IMR-90 (cell line): ENCODE results near the gene ASPN. TPM values are rescaled to one million over a fixed set of nuclear protein-coding genes. Genes with fewer than 3 reads are reported as not detected.

ENCODE experiments used
- ATAC-seq: fragments of 200-7000 bp; cut with Tn5 transposase; 2 replicates; pipeline ENCODE4 v1.9.1; 2020; ENCODE audit warnings: low read depth, mild to moderate bottlenecking, moderate library complexity
- BruUV-seq: library from RNA; stranded (reverse); fragments of 400-500 nt; replicated peaks from 2 replicates; lab custom pipeline; 2021; lab: Mats Ljungman, UMichigan
- CTCF ChIA-PET: fragments of 300-600 bp; formaldehyde crosslinking; extraction: SDS; loops from one replicate; lab custom pipeline; 2021; ENCODE audit warnings: antibody characterized with exemption; lab: Yijun Ruan, JAX
- POLR2A ChIA-PET: fragments of 300-600 bp; sonication (Branson Sonifier 250); formaldehyde crosslinking; loops from one replicate; lab custom pipeline; 2022; ENCODE audit warnings: antibody characterized with exemption; ENCODE audit not compliant: unreplicated experiment; lab: Charles Lee
- DNase-seq: peaks from one replicate; pipeline ENCODE4 v3.0.0; 2013
- H2AFZ ChIP-seq: replicated peaks from 2 replicates; pipeline ENCODE3; 2013; ENCODE audit warnings: low read length, mild to moderate bottlenecking; ENCODE audit not compliant: poor library complexity
- H2AK5ac ChIP-seq: 2 replicates; pipeline ENCODE4 v1.6.1; 2013; ENCODE audit warnings: low read depth, low read length, inconsistent platforms
- H2AK9ac ChIP-seq: replicated peaks from 2 replicates; pipeline ENCODE3; 2013; ENCODE audit warnings: mild to moderate bottlenecking, low read depth, low read length, moderate library complexity; ENCODE audit not compliant: poor library complexity
- H2BK120ac ChIP-seq: 2 replicates; pipeline ENCODE4 v1.6.1; 2013; ENCODE audit warnings: low read depth, low read length, inconsistent platforms
- H2BK15ac ChIP-seq: 3 replicates; pipeline ENCODE4 v1.6.1; 2013; ENCODE audit warnings: low read depth, low read length, inconsistent platforms
- H2BK20ac ChIP-seq: 2 replicates; pipeline ENCODE4 v1.6.1; 2013; ENCODE audit warnings: low read depth, mild to moderate bottlenecking, inconsistent platforms, low read length, moderate library complexity
- H2BK5ac ChIP-seq: 2 replicates; pipeline ENCODE4 v1.6.1; 2013; ENCODE audit warnings: mild to moderate bottlenecking, low read depth, low read length, inconsistent platforms; ENCODE audit not compliant: poor library complexity, severe bottlenecking
- H3K14ac ChIP-seq: replicated peaks from 2 replicates; pipeline ENCODE4 v1.6.1; 2013; ENCODE audit warnings: low read depth, low read length, inconsistent platforms
- H3K18ac ChIP-seq: 2 replicates; pipeline ENCODE4 v1.6.1; 2013; ENCODE audit warnings: low read depth, low read length, control low read depth
- H3K23ac ChIP-seq: 2 replicates; pipeline ENCODE4 v1.6.1; 2013; ENCODE audit warnings: low read depth, low read length, inconsistent platforms
- H3K27ac ChIP-seq: 2 replicates; pipeline ENCODE4 v1.5.1; 2013; ENCODE audit warnings: mild to moderate bottlenecking, control low read depth, low read length; ENCODE audit not compliant: insufficient read depth
- H3K27me3 ChIP-seq: 2 replicates; pipeline ENCODE4 v1.6.1; 2013; ENCODE audit warnings: low read length; ENCODE audit not compliant: control insufficient read depth, insufficient read depth
- H3K36me3 ChIP-seq: 2 replicates; pipeline ENCODE4 v1.6.1; 2013; ENCODE audit warnings: low read length, mixed read lengths; ENCODE audit not compliant: control insufficient read depth, insufficient read depth
- H3K4ac ChIP-seq: 2 replicates; pipeline ENCODE4 v1.6.1; 2013; ENCODE audit warnings: low read depth, low read length, inconsistent platforms
- H3K4me1 ChIP-seq: 2 replicates; pipeline ENCODE4 v1.6.1; 2013; ENCODE audit warnings: low read length, mixed read lengths; ENCODE audit not compliant: control insufficient read depth, insufficient read depth
- H3K4me2 ChIP-seq: 2 replicates; pipeline ENCODE4 v1.6.1; 2013; ENCODE audit warnings: low read depth, mild to moderate bottlenecking, control low read depth, low read length, moderate library complexity
- H3K4me3 ChIP-seq: 2 replicates; pipeline ENCODE4 v1.5.1; 2013; ENCODE audit warnings: low read depth, mild to moderate bottlenecking, control low read depth, low read length, moderate library complexity; ENCODE audit not compliant: insufficient read depth
- H3K56ac ChIP-seq: 2 replicates; pipeline ENCODE4 v1.6.1; 2013; ENCODE audit warnings: low read length, inconsistent platforms; ENCODE audit not compliant: insufficient read depth; ENCODE audit errors: extremely low read depth
- H3K79me1 ChIP-seq, 2 experiments: 2 replicates each; pipeline ENCODE4 v1.6.1; 2013; ENCODE audit warnings: low read length in 2 of 2, inconsistent platforms in 1 of 2, low read depth in 1 of 2
- H3K9ac ChIP-seq: 2 replicates; pipeline ENCODE4 v1.6.1; 2013; ENCODE audit warnings: low read depth, low read length, control low read depth
- H3K9me1 ChIP-seq: 2 replicates; pipeline ENCODE4 v1.6.1; 2013; ENCODE audit warnings: low read length, inconsistent platforms; ENCODE audit not compliant: insufficient read depth
- H3K9me3 ChIP-seq: 2 replicates; pipeline ENCODE4 v1.6.1; 2013; ENCODE audit warnings: low read length; ENCODE audit not compliant: control insufficient read depth, insufficient read depth
- H4K20me1 ChIP-seq: 2 replicates; pipeline ENCODE4 v1.6.1; 2013; ENCODE audit warnings: low read length, inconsistent platforms; ENCODE audit not compliant: insufficient read depth
- H4K5ac ChIP-seq: 2 replicates; pipeline ENCODE4 v1.6.1; 2013; ENCODE audit warnings: mild to moderate bottlenecking, low read depth, low read length, control low read depth
- H4K8ac ChIP-seq, 2 experiments: 2 replicates each; pipeline ENCODE4 v1.6.1; 2013; ENCODE audit warnings: low read depth in 2 of 2, low read length in 2 of 2, control low read depth in 1 of 2, inconsistent platforms in 1 of 2
- H4K91ac ChIP-seq: 2 replicates; pipeline ENCODE4 v1.6.1; 2013; ENCODE audit warnings: low read depth, low read length, inconsistent platforms; ENCODE audit not compliant: insufficient read depth
- BHLHE40 ChIP-seq: fragments of 150-350 bp; IDR thresholded peaks from 2 replicates; pipeline ENCODE4 v1.6.1; 2016; ENCODE audit warnings: mild to moderate bottlenecking, low read depth, low read length
- CEBPB ChIP-seq: IDR thresholded peaks from 2 replicates; pipeline ENCODE4 v1.6.1; 2012; ENCODE audit warnings: low read depth, low read length, improper control_type of control experiment
- NFE2L2 ChIP-seq: fragments of 150-350 bp; IDR thresholded peaks from 2 replicates; pipeline ENCODE4 v1.6.1; 2016; ENCODE audit warnings: low read depth, mild to moderate bottlenecking, low read length
- WGBS, 2 experiments: methylation state at CpG; one replicate each; pipeline versions ENCODE4 v1.1.5 to v1.1.7; 2013; ENCODE audit warnings: missing lambda C conversion rate in 2 of 2; ENCODE audit not compliant: insufficient read length in 1 of 2; ENCODE audit errors: extremely low coverage in 2 of 2; 5-methylcytosine and 5-hydroxymethylcytosine counted together
- dilution Hi-C: fragments of 300-500 bp; cut with HindIII; formaldehyde crosslinking; loops from one replicate; pipeline ENCODE4 v1.14.3; 2018; ENCODE audit warnings: low sequenced_read_pairs; ENCODE audit not compliant: unreplicated experiment
- in situ Hi-C: fragments of 300-500 bp; cut with MboI; formaldehyde crosslinking; loops from 3 replicates; pipeline ENCODE4 v1.14.3; 2019; ENCODE audit warnings: low sequenced_read_pairs, inconsistent platforms, mixed read lengths
- intact Hi-C: fragments of 100-400 bp; cut with micrococcal nuclease; formaldehyde crosslinking; loops from 2 replicates; pipeline ENCODE4 v1.10.0; 2022
- polyA plus RNA-seq, 3 experiments: library from polyadenylated mRNA; depleted of rRNA; stranded (reverse); fragments of >200 nt; gene quantifications; 2 replicates each; pipeline ENCODE4 v1.2.3, GENCODE V29; 2012; ENCODE audit warnings: low replicate concordance in 1 of 3
- total RNA-seq: library from RNA; depleted of rRNA; stranded (reverse); fragments of >200 nt; gene quantifications from 2 replicates; pipeline ENCODE4 v1.2.3, GENCODE V29; 2012

Gene ASPN
- total and polyA plus RNA-seq, 2 of the 4 experiments (the other 2 are of a cell fraction): under 0.01 to 0.09 TPM

- no peak overlapping the region for H3K4me3 ChIP-seq
- H3K4me1 ChIP-seq: peaks cover 9% of the 10 kb centered on the region
- intact Hi-C loops: loop anchor here (10.0 kb wide), 1 partner anchor 1521 kb away; no protein-coding TSS in a partner anchor
- H3K9me1 ChIP-seq: peaks cover 6% of the 10 kb centered on the region; the same call in 1 of the 2 replicates
- ChIA-PET POLR2A (no interaction called here), CTCF (interaction anchor here (0.7 kb wide), 1 partner anchor 44 kb away, joined by 5 read pairs; no protein-coding TSS in a partner anchor)
- no peak overlapping the region for H4K8ac ChIP-seq
- no peak overlapping the region for H3K14ac ChIP-seq
- H3K23ac ChIP-seq: no peak overlapping the region
- H4K5ac ChIP-seq: no peak overlapping the region
- in situ Hi-C loops: no loop called here
- H3K56ac ChIP-seq: no peak overlapping the region
- no peaks in the 10 kb centered on the region for H4K20me1 ChIP-seq
- H2BK120ac ChIP-seq: no peak overlapping the region
- no CpG with 5 or more reads among the region's 3 CpGs for WGBS, 2 experiments
- DNase-seq (no peak), ATAC-seq (no peak)
- no peak overlapping the region for H2BK5ac ChIP-seq
- no peak overlapping the region for H3K4ac ChIP-seq
- TF ChIP-seq CEBPB: no peak
- no peak for TF ChIP-seq NFE2L2
- TF ChIP-seq BHLHE40: no peak
- no peaks in the 10 kb centered on the region for H3K36me3 ChIP-seq
- no peak overlapping the region for H3K9ac ChIP-seq
- no peak overlapping the region for H2BK15ac ChIP-seq
- no peak overlapping the region for H2BK20ac ChIP-seq
- no TSS peak for BruUV-seq
- no peak overlapping the region for H2AK9ac ChIP-seq
- H2AK5ac ChIP-seq: no peak overlapping the region; the same call in 1 of the 2 replicates
- no peak overlapping the region for H3K27ac ChIP-seq
- no peaks in the 10 kb centered on the region for H3K9me3 ChIP-seq
- H3K18ac ChIP-seq: no peak overlapping the region
- dilution Hi-C loops: no loop called here
- no peak overlapping the region for H3K4me2 ChIP-seq
- H3K27me3 ChIP-seq: no peaks in the 10 kb centered on the region
- H3K79me1 ChIP-seq: no peaks in the 10 kb centered on the region
- H2AFZ ChIP-seq: no peak overlapping the region
- H4K91ac ChIP-seq: no peak overlapping the region
These were observed 31.0 kb upstream of the ASPN start for GRCh38 chr9:92513349-92513748.
